IPS DF 6.9 (cell line): Measurements from ENCODE around the gene NHP2.

Experiments
- DNase-seq: peaks from one replicate; pipeline ENCODE4 v3.0.0-alpha.2; 2013; ENCODE audit warnings: low read depth, low spot score
- H3K27ac ChIP-seq: one replicate; pipeline ENCODE4 v1.5.1; 2013; ENCODE audit warnings: low read length, control low read depth
- H3K27me3 ChIP-seq: 2 replicates; pipeline ENCODE4 v1.6.1; 2013; ENCODE audit warnings: mild to moderate bottlenecking, low read length; ENCODE audit not compliant: control insufficient read depth, insufficient read depth
- H3K36me3 ChIP-seq: 2 replicates; pipeline ENCODE4 v1.6.1; 2013; ENCODE audit warnings: low read length; ENCODE audit not compliant: control insufficient read depth, insufficient read depth
- H3K4me1 ChIP-seq: 2 replicates; pipeline ENCODE4 v1.6.1; 2013; ENCODE audit warnings: low read length; ENCODE audit not compliant: control insufficient read depth, insufficient read depth
- H3K4me3 ChIP-seq: 2 replicates; pipeline ENCODE4 v1.5.1; 2013; ENCODE audit warnings: mild to moderate bottlenecking, low read length
- H3K9me3 ChIP-seq: 2 replicates; pipeline ENCODE4 v1.6.1; 2013; ENCODE audit warnings: low read length, inconsistent platforms; ENCODE audit not compliant: control insufficient read depth, insufficient read depth
- WGBS: extraction: QIAGEN DNeasy Blood & Tissue Kit; methylation state at CpG from one replicate; pipeline ENCODE4 v1.1.7; 2013; ENCODE audit warnings: mixed read lengths, missing lambda C conversion rate; ENCODE audit not compliant: insufficient read length, insufficient coverage; 5-methylcytosine and 5-hydroxymethylcytosine counted together

The NHP2 gene

GRCh38 chr5:178176791-178177190 is 23.1 kb upstream of the NHP2 start:
- Histone ChIP-seq H3K27ac (no peak overlapping the region), H3K9me3 (no peaks in the 10 kb centered on the region)
- no CpG with 5 or more reads among the region's 6 CpGs for WGBS

GRCh38 chr5:178174456-178174855 is 20.8 kb upstream of the NHP2 start:
- H3K4me1 ChIP-seq, result no peaks in the 10 kb centered on the region
- no peak for DNase-seq
- no peaks in the 10 kb centered on the region for H3K36me3 ChIP-seq
- no peaks in the 10 kb centered on the region for H3K27me3 ChIP-seq
- no peaks in the 10 kb centered on the region for H3K9me3 ChIP-seq
- H3K4me3 ChIP-seq, result no peak overlapping the region
- WGBS, result 100% methylated on average over 2 of the region's 3 CpGs
- no peak overlapping the region for H3K27ac ChIP-seq

More at GRCh38 chr5:178176791-178177190, 23.1 kb upstream of the NHP2 start:
- peaks cover 2% of the 10 kb centered on the region; the same call in 1 of the 2 replicates for H3K4me1 ChIP-seq
- no peak overlapping the region for H3K4me3 ChIP-seq
- no peaks in the 10 kb centered on the region for H3K27me3 ChIP-seq
- DNase-seq, result no peak
- H3K36me3 ChIP-seq, result no peaks in the 10 kb centered on the region

- H3K27ac ChIP-seq, result no peak overlapping the region
- H3K36me3 ChIP-seq, result no peaks in the 10 kb centered on the region
- DNase-seq, result no peak
- no peaks in the 10 kb centered on the region for H3K4me1 ChIP-seq
- H3K27me3 ChIP-seq, result no peaks in the 10 kb centered on the region
- no peak overlapping the region for H3K4me3 ChIP-seq
- H3K9me3 ChIP-seq, result no peaks in the 10 kb centered on the region
- WGBS, result no CpG with 5 or more reads among the region's 2 CpGs
These were observed 16.8 kb upstream of the NHP2 start for GRCh38 chr5:178170455-178170854.

GRCh38 chr5:178165581-178165980 is 11.9 kb upstream of the NHP2 start:
- H3K36me3 ChIP-seq, result no peaks in the 10 kb centered on the region
- no CpG with 5 or more reads among the region's 38 CpGs for WGBS
- no peaks in the 10 kb centered on the region for H3K9me3 ChIP-seq
- H3K4me1 ChIP-seq, result peaks cover 3% of the 10 kb centered on the region
- no peaks in the 10 kb centered on the region for H3K27me3 ChIP-seq
- DNase-seq, result no peak
- no peak overlapping the region for H3K27ac ChIP-seq
- no peak overlapping the region for H3K4me3 ChIP-seq

- Histone ChIP-seq H3K27me3 (no peaks in the 10 kb centered on the region), H3K27ac (no peak overlapping the region), H3K4me1 (peaks cover 3% of the 10 kb centered on the region), H3K36me3 (no peaks in the 10 kb centered on the region), H3K4me3 (peak overlapping the region; percentile 8; the same call in 1 of the 2 replicates), H3K9me3 (no peaks in the 10 kb centered on the region)
- DNase-seq, result peak; percentile 84
- WGBS, result no CpG with 5 or more reads among the region's 33 CpGs
These were observed 10.4 kb upstream of the NHP2 start for GRCh38 chr5:178163772-178164735.

GRCh38 chr5:178162481-178162880 is 8.8 kb upstream of the NHP2 start:
- no peak for DNase-seq
- H3K36me3 ChIP-seq, result no peaks in the 10 kb centered on the region
- no peak overlapping the region for H3K27ac ChIP-seq
- H3K27me3 ChIP-seq, result no peaks in the 10 kb centered on the region
- no peaks in the 10 kb centered on the region for H3K9me3 ChIP-seq
- WGBS, result no CpG with 5 or more reads among the region's 9 CpGs
- peaks cover 3% of the 10 kb centered on the region for H3K4me1 ChIP-seq
- no peak overlapping the region for H3K4me3 ChIP-seq

GRCh38 chr5:178160176-178160575 is 6.5 kb upstream of the NHP2 start:
- no CpG with 5 or more reads among the region's 5 CpGs for WGBS
- Histone ChIP-seq H3K4me1 (peaks cover 3% of the 10 kb centered on the region), H3K27ac (no peak overlapping the region), H3K36me3 (no peaks in the 10 kb centered on the region), H3K4me3 (no peak overlapping the region), H3K27me3 (no peaks in the 10 kb centered on the region), H3K9me3 (no peaks in the 10 kb centered on the region)
- DNase-seq, result no peak

GRCh38 chr5:178155065-178155464 is 1.4 kb upstream of the NHP2 start:
- H3K9me3 ChIP-seq, result no peaks in the 10 kb centered on the region
- H3K4me3 ChIP-seq, result no peak overlapping the region
- no peak for DNase-seq
- peaks cover 3% of the 10 kb centered on the region; the same call in 1 of the 2 replicates for H3K36me3 ChIP-seq
- WGBS, result no CpG with 5 or more reads among the region's 8 CpGs
- no peaks in the 10 kb centered on the region for H3K27me3 ChIP-seq
- H3K4me1 ChIP-seq, result no peaks in the 10 kb centered on the region
- H3K27ac ChIP-seq, result no peak overlapping the region

GRCh38 chr5:178152491-178153444 is 917 bp downstream of the NHP2 start:
- no peak overlapping the region for H3K27ac ChIP-seq
- no CpG with 5 or more reads among the region's 31 CpGs for WGBS
- no peaks in the 10 kb centered on the region for H3K27me3 ChIP-seq
- H3K4me3 ChIP-seq, result peak overlapping the region; percentile 95; the same call in 1 of the 2 replicates
- no peaks in the 10 kb centered on the region for H3K4me1 ChIP-seq
- H3K36me3 ChIP-seq, result peaks cover 18% of the 10 kb centered on the region
- DNase-seq, result no peak
- H3K9me3 ChIP-seq, result no peaks in the 10 kb centered on the region
